ENCODE results near the gene PYHIN1. TPM values are rescaled to one million over a fixed set of nuclear protein-coding genes. Genes with fewer than 3 reads are reported as not detected.

Gene PYHIN1
- polyA plus RNA-seq, 1 of the 3 experiments (the other 2 are of a cell fraction) = not detected

GRCh38 chr1:159000625-159001024, 69.3 kb downstream of the PYHIN1 start (continued):
- TF ChIP-seq GATA2 (CRISPR knock-in tag; IDR thresholded peaks at IDR 0.05) (no peak), NFIC (IDR thresholded peaks at IDR 0.05; ENCODE audit: borderline replicate concordance) (peak; percentile 81), USF1 (IDR thresholded peaks at IDR 0.05; ENCODE audit: borderline replicate concordance, low read depth) (no peak), RAD21 (IDR thresholded peaks at IDR 0.05; ENCODE audit: low read length) (no peak), USF2 (IDR thresholded peaks at IDR 0.05; ENCODE audit: borderline replicate concordance, low read depth, low read length) (no peak)

- H3K4me3 ChIP-seq (ENCODE audit: low read depth in 2 of 2, low read length in 1 of 2) = no peak overlapping the region
- no peaks in the 10 kb centered on the region for H3K9me2 ChIP-seq
- no peak for DNase-seq
- no peaks in the 10 kb centered on the region for H4K20me1 ChIP-seq (ENCODE audit: insufficient read depth)
- H3K27me3 ChIP-seq (ENCODE audit: insufficient read depth) = no peaks in the 10 kb centered on the region
- TF ChIP-seq GATA2 (CRISPR knock-in tag; IDR thresholded peaks at IDR 0.05) (no peak), RFX5 (IDR thresholded peaks at IDR 0.05; ENCODE audit: low read length) (no peak), USF1 (IDR thresholded peaks at IDR 0.05; ENCODE audit: borderline replicate concordance, low read depth) (no peak), REST (IDR thresholded peaks at IDR 0.05; ENCODE audit: low read depth, low read length) (no peak), IRF3 (IDR thresholded peaks at IDR 0.05; ENCODE audit: low read depth, low read length) (no peak), JUND (IDR thresholded peaks at IDR 0.05) (no peak), EP300 (IDR thresholded peaks at IDR 0.05; ENCODE audit: borderline replicate concordance in 1 of 2, low read depth in 1 of 2, low read length in 1 of 2) (no peak), USF2 (IDR thresholded peaks at IDR 0.05; ENCODE audit: borderline replicate concordance, low read depth, low read length) (no peak), FOXJ3 (CRISPR knock-in tag; IDR thresholded peaks at IDR 0.05) (no peak), TEAD4 (IDR thresholded peaks at IDR 0.05; ENCODE audit: borderline replicate concordance, insufficient read depth) (no peak), MXI1 (IDR thresholded peaks at IDR 0.05; ENCODE audit: low read depth, low read length) (no peak), PBX3 (IDR thresholded peaks at IDR 0.05) (no peak), ZBTB33 (IDR thresholded peaks at IDR 0.05; ENCODE audit: borderline replicate concordance, low read depth) (no peak), CHD2 (IDR thresholded peaks at IDR 0.05; ENCODE audit: low read length, partially characterized antibody) (no peak), MEF2A (IDR thresholded peaks at IDR 0.05; ENCODE audit: borderline replicate concordance, low read depth) (no peak), MAX (IDR thresholded peaks at IDR 0.05; ENCODE audit: low read depth) (no peak)
- POLR2A ChIA-PET = no interaction called here
- no peaks in the 10 kb centered on the region for H3K36me3 ChIP-seq (replicated peaks in 1 of 2; ENCODE audit: control insufficient read depth in 1 of 2, insufficient read depth in 2 of 2, low read length in 1 of 2)
- H3K4me2 ChIP-seq = no peak overlapping the region
- H3K27ac ChIP-seq (ENCODE audit: low read depth in 2 of 2, low read length in 1 of 2) = peak overlapping the region; percentile 14 to 53; a peak in 3 of 4 replicates
- H3K9ac ChIP-seq = no peak overlapping the region
- CTCF ChIA-PET = no interaction called here
- peaks cover under 1% of the 10 kb centered on the region for H3K79me2 ChIP-seq (ENCODE audit: insufficient read depth)
- peaks cover 0 to 13% of the 10 kb centered on the region in 2 experiments; a peak in 3 of 4 replicates for H3K4me1 ChIP-seq (ENCODE audit: control insufficient read depth in 1 of 2, insufficient read depth in 2 of 2, low read depth in 1 of 2, low read length in 1 of 2)
- H3F3A ChIP-seq (replicated peaks; ENCODE audit: insufficient read depth) = peaks cover 14% of the 10 kb centered on the region
- no peaks in the 10 kb centered on the region for H3K9me3 ChIP-seq
- H2AFZ ChIP-seq (ENCODE audit: low read depth) = no peak overlapping the region; the same call in 1 of the 2 replicates
Observed at GRCh38 chr1:159005161-159005560, 73.8 kb downstream of the PYHIN1 start.

All from SK-N-SH (cell line).